GM23248 (cell line): Measurements from ENCODE around the gene MAP1B. TPM values are rescaled to one million over a fixed set of nuclear protein-coding genes. Genes with fewer than 3 reads are reported as not detected.

Source experiments
- DNase-seq: peaks from one replicate; pipeline ENCODE4 v3.0.0-alpha.2; 2015
- H2AFZ ChIP-seq: fragments of 200-600 bp; sonication (generic); 2 replicates; pipeline ENCODE4 v1.6.1; 2016; ENCODE audit warnings: antibody characterized with exemption
- H3F3A ChIP-seq: fragments of 200-600 bp; sonication (generic); 2 replicates; pipeline ENCODE4 v1.6.1; 2016; ENCODE audit warnings: mild to moderate bottlenecking, antibody characterized with exemption, mixed run types; ENCODE audit not compliant: insufficient read depth
- H3K27ac ChIP-seq: fragments of 200-600 bp; sonication (generic); 2 replicates; pipeline ENCODE4 v1.5.1; 2016; ENCODE audit warnings: mild to moderate bottlenecking
- H3K27me3 ChIP-seq: fragments of 200-600 bp; sonication (generic); replicated peaks from 2 replicates; pipeline ENCODE4 v1.6.1; 2016; ENCODE audit warnings: mild to moderate bottlenecking; ENCODE audit not compliant: insufficient read depth
- H3K36me3 ChIP-seq: fragments of 200-600 bp; sonication (generic); 2 replicates; pipeline ENCODE4 v1.6.1; 2016; ENCODE audit warnings: low read depth, mild to moderate bottlenecking
- H3K4me1 ChIP-seq: fragments of 200-600 bp; sonication (generic); 2 replicates; pipeline ENCODE4 v1.6.1; 2016; ENCODE audit warnings: mild to moderate bottlenecking; ENCODE audit not compliant: insufficient read depth
- H3K4me2 ChIP-seq: fragments of 200-600 bp; sonication (generic); one replicate; pipeline ENCODE4 v1.6.1; 2016; ENCODE audit warnings: mild to moderate bottlenecking; ENCODE audit not compliant: unreplicated experiment
- H3K4me3 ChIP-seq: fragments of 200-600 bp; sonication (generic); 2 replicates; pipeline ENCODE4 v1.5.1; 2016; ENCODE audit warnings: mild to moderate bottlenecking
- H3K79me2 ChIP-seq: fragments of 200-600 bp; sonication (generic); 2 replicates; pipeline ENCODE4 v1.6.1; 2016; ENCODE audit warnings: mild to moderate bottlenecking; ENCODE audit not compliant: insufficient read depth
- H3K9ac ChIP-seq: fragments of 200-600 bp; sonication (generic); 2 replicates; pipeline ENCODE4 v1.6.1; 2016; ENCODE audit warnings: mild to moderate bottlenecking
- H3K9me2 ChIP-seq: fragments of 200-600 bp; sonication (generic); 2 replicates; pipeline ENCODE4 v1.6.1; 2016; ENCODE audit warnings: mixed run types, mild to moderate bottlenecking, moderate library complexity; ENCODE audit not compliant: insufficient read depth
- H3K9me3 ChIP-seq: fragments of 200-600 bp; sonication (generic); one replicate; pipeline ENCODE4 v1.6.1; 2017; ENCODE audit warnings: low read depth
- H4K20me1 ChIP-seq: fragments of 200-600 bp; sonication (generic); 2 replicates; pipeline ENCODE4 v1.6.0; 2016; ENCODE audit not compliant: insufficient read depth
- EZH2 ChIP-seq: fragments of 200-600 bp; sonication (generic); IDR thresholded peaks from 2 replicates; pipeline ENCODE4 v1.6.1; 2018; ENCODE audit warnings: antibody characterized with exemption, mild to moderate bottlenecking; ENCODE audit not compliant: insufficient read depth, poor library complexity, severe bottlenecking
- EZH2phosphoT487 ChIP-seq: fragments of 200-600 bp; sonication (generic); IDR thresholded peaks from 2 replicates; pipeline ENCODE4 v1.6.1; 2018; ENCODE audit warnings: antibody characterized with exemption, moderate library complexity, mild to moderate bottlenecking, low read depth; ENCODE audit not compliant: insufficient read depth
- WGBS, 2 experiments: methylation state at CpG; one replicate each; pipeline ENCODE4 v1.1.6; 2015 to 2017; ENCODE audit warnings: low lambda C conversion rate in 2 of 2, low coverage in 1 of 2; ENCODE audit errors: missing lambda C conversion rate in 2 of 2; 5-methylcytosine and 5-hydroxymethylcytosine counted together
- in situ Hi-C: fragments of 300-500 bp; cut with MboI; formaldehyde crosslinking; loops from 2 replicates; pipeline ENCODE4 v1.15.0; 2020
- polyA plus RNA-seq: library from polyadenylated mRNA; unstranded; fragments of >200 nt; fragmentation: Nextera tagmentation; extraction: Ambion mirVana; gene quantifications from 2 replicates; pipeline ENCODE4 v1.2.1, GENCODE V29; 2016
- total RNA-seq: library from RNA; depleted of rRNA; stranded (reverse); fragments of >200 nt; shearing (Covaris generic); gene quantifications from 2 replicates; pipeline ENCODE4 v1.2.3, GENCODE V29; 2014

The MAP1B gene
- total and polyA plus RNA-seq, 2 experiments from 2014 or later, result 149 to 267 TPM

DNA sequence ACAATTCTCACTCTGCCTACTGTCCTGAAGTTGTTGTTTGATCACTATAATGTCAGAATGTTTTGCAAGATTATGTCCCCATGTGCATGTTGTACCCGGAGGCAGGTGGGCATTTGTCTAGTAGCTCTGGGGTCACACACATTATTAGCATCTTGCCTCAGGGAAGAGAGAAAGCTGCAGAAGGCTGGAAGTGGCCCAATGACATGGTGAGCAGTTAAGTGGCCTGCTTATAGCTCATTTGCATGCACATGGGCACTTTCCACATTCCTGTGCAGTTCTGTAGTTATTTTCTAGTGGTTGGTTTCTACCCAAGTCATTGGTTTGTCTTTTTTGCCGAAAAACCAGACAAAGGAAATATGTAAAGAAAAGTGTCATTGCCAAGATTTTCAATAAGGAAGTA is 80.9 kb downstream of the MAP1B start:
- 0 out of 2 replicates have a peak overlapping the region, but pooled peaks have one; percentile 12 for H3K27ac ChIP-seq
- in situ Hi-C loops, result no loop called here
- H3K79me2 ChIP-seq, result peaks cover 95% of the 10 kb centered on the region
- no peak for DNase-seq
- peaks cover 24% of the 10 kb centered on the region for H3K4me1 ChIP-seq
- peaks cover 33% of the 10 kb centered on the region for H3F3A ChIP-seq
- no peak overlapping the region for H3K4me3 ChIP-seq
- H4K20me1 ChIP-seq, result no peaks in the 10 kb centered on the region
- whole genome bisulfite sequencing, 2 experiments, result 92 to 96% methylated on average over 2 of the region's 2 CpGs
- no peaks in the 10 kb centered on the region for H3K27me3 ChIP-seq
- H3K36me3 ChIP-seq, result peaks cover 70% of the 10 kb centered on the region
- H3K4me2 ChIP-seq, result no peak overlapping the region
- H3K9ac ChIP-seq, result no peak overlapping the region
- TF ChIP-seq EZH2phosphoT487 (no peak), EZH2 (no peak)
- no peaks in the 10 kb centered on the region for H3K9me2 ChIP-seq
- no peaks in the 10 kb centered on the region for H3K9me3 ChIP-seq
- no peak overlapping the region for H2AFZ ChIP-seq

DNA sequence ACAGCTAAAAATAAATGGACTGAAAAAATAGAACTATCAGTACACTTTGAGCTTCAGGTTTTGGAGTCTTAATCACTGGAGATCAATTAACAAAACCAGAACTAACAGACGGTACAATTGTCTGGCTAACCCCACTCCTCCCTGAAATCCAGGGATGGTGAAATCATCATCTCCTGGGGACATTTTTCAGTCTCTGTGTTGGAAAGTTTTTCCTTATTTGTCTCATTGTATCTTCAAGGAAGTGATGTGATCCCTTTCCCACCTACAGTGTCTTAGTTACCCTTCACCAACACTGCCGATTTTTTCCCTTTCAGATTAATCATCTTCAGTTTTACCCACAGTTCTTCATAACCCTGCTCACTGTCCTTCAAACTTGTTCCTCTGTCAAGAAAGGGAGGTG is 81.9 kb downstream of the MAP1B start:
- Histone ChIP-seq H3K9ac (no peak overlapping the region), H3K9me2 (no peaks in the 10 kb centered on the region), H2AFZ (no peak overlapping the region), H3K36me3 (peaks cover 73% of the 10 kb centered on the region), H3K27me3 (no peaks in the 10 kb centered on the region), H4K20me1 (no peaks in the 10 kb centered on the region), H3F3A (peaks cover 33% of the 10 kb centered on the region), H3K4me1 (peaks cover 24% of the 10 kb centered on the region), H3K4me2 (no peak overlapping the region), H3K9me3 (no peaks in the 10 kb centered on the region), H3K4me3 (no peak overlapping the region), H3K79me2 (peaks cover 94% of the 10 kb centered on the region), H3K27ac (no peak overlapping the region)
- TF ChIP-seq EZH2phosphoT487 (no peak), EZH2 (no peak)
- in situ Hi-C loops, result no loop called here
- no peak for DNase-seq
- WGBS, 2 experiments, result 80 to 89% methylated on average over 2 of the region's 2 CpGs

DNA sequence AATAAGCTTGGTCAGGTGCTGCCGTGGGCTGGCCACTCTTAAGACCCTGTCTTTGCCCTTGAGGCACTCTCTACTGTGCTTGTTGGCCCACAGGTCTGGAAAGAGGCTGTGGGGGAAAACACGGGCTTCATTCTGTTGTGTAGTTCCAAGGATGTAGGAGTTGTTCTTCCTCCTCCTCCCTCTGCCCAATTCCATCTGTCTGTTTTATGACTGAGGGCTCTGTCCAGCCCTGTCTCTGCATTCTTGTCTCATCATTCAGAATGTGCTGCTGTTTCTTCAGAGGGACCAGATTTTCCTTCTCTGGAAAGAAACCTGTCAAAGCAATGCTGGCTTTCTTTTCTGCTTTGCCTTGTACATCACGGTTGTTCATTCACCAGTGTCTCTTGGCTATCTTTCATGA is 84.1 kb downstream of the MAP1B start:
- 37 to 40% methylated on average over 3 of the region's 3 CpGs for WGBS, 2 experiments
- Histone ChIP-seq H3K9me2 (no peaks in the 10 kb centered on the region), H3K4me2 (no peak overlapping the region), H4K20me1 (no peaks in the 10 kb centered on the region), H3K4me1 (peaks cover 17% of the 10 kb centered on the region; the same call in 1 of the 2 replicates), H3K27ac (no peak overlapping the region), H3F3A (peaks cover 33% of the 10 kb centered on the region), H3K79me2 (peaks cover 90% of the 10 kb centered on the region), H3K4me3 (no peak overlapping the region), H3K27me3 (no peaks in the 10 kb centered on the region), H2AFZ (no peak overlapping the region), H3K9ac (no peak overlapping the region), H3K36me3 (peaks cover 77% of the 10 kb centered on the region), H3K9me3 (no peaks in the 10 kb centered on the region)
- DNase-seq, result peak; percentile 23
- in situ Hi-C loops, result no loop called here
- TF ChIP-seq EZH2 (no peak), EZH2phosphoT487 (no peak)

DNA sequence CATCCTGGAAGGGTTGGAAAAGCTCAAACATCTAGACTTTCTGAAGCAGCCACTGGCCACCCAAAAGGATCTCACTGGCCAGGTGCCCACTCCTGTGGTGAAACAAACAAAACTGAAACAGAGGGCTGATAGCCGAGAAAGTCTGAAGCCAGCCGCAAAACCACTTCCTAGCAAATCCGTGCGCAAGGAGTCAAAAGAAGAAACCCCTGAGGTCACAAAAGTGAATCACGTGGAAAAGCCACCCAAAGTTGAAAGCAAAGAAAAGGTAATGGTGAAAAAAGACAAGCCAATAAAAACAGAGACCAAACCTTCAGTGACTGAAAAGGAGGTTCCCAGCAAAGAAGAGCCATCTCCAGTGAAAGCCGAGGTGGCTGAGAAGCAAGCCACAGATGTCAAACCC is 87.6 kb downstream of the MAP1B start:
- Histone ChIP-seq H3K4me2 (no peak overlapping the region), H3K27ac (no peak overlapping the region), H3K9me2 (no peaks in the 10 kb centered on the region), H2AFZ (no peak overlapping the region), H3K36me3 (peaks cover 80% of the 10 kb centered on the region), H3F3A (peaks cover 4% of the 10 kb centered on the region), H3K9me3 (no peaks in the 10 kb centered on the region), H3K4me3 (no peak overlapping the region), H3K79me2 (peaks cover 83% of the 10 kb centered on the region), H3K9ac (no peak overlapping the region), H3K27me3 (no peaks in the 10 kb centered on the region), H3K4me1 (no peaks in the 10 kb centered on the region), H4K20me1 (no peaks in the 10 kb centered on the region)
- 96 to 98% methylated on average over 6 of the region's 6 CpGs for WGBS, 2 experiments
- DNase-seq, result no peak
- in situ Hi-C loops, result no loop called here
- TF ChIP-seq EZH2, result no peak
- TF ChIP-seq EZH2phosphoT487, result no peak

DNA sequence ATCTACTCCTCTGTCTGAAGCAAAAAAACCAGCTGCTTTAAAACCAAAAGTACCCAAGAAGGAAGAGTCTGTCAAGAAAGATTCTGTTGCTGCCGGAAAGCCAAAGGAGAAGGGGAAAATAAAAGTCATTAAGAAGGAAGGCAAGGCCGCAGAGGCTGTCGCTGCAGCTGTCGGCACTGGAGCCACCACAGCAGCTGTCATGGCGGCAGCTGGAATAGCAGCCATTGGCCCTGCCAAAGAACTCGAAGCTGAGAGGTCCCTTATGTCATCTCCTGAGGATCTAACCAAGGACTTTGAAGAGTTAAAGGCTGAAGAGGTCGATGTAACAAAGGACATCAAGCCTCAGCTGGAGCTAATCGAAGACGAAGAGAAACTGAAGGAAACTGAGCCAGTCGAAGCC is 88.3 kb downstream of the MAP1B start:
- H3K4me1 ChIP-seq, result no peaks in the 10 kb centered on the region
- H3K9me3 ChIP-seq, result no peaks in the 10 kb centered on the region
- H3K79me2 ChIP-seq, result peaks cover 83% of the 10 kb centered on the region
- peaks cover 4% of the 10 kb centered on the region for H3F3A ChIP-seq
- no peak overlapping the region for H3K27ac ChIP-seq
- no peak for DNase-seq
- H3K4me3 ChIP-seq, result no peak overlapping the region
- in situ Hi-C loops, result no loop called here
- H3K9me2 ChIP-seq, result no peaks in the 10 kb centered on the region
- H3K4me2 ChIP-seq, result no peak overlapping the region
- 93 to 95% methylated on average over 10 of the region's 10 CpGs for WGBS, 2 experiments
- no peaks in the 10 kb centered on the region for H3K27me3 ChIP-seq
- TF ChIP-seq EZH2phosphoT487, result no peak
- TF ChIP-seq EZH2, result no peak
- H4K20me1 ChIP-seq, result no peaks in the 10 kb centered on the region
- no peak overlapping the region for H3K9ac ChIP-seq
- H2AFZ ChIP-seq, result no peak overlapping the region
- peaks cover 80% of the 10 kb centered on the region for H3K36me3 ChIP-seq
